ENCODE measurements around the gene NTNG1. TPM values are rescaled to one million over a fixed set of nuclear protein-coding genes. Genes with fewer than 3 reads are reported as not detected.

NTNG1 gene
- total and polyA plus RNA-seq, 12 donors = 0.06 TPM; not detected in 11

- H3K27me3 ChIP-seq = no peaks in the 10 kb centered on the region
- H3K36me3 ChIP-seq = no peaks in the 10 kb centered on the region
- DNase-seq (no peak), ATAC-seq (no peak)
- H3K27ac ChIP-seq = no peak overlapping the region
- 78 to 86% methylated on average over 1 of the region's 1 CpG for WGBS, 2 donors
- intact Hi-C loops (cut with DNase I) = no loop called here
- no peak overlapping the region for H3K4me3 ChIP-seq
- TF ChIP-seq CTCF (IDR thresholded peaks at IDR 0.05) = no peak
- no peaks in the 10 kb centered on the region for H3K4me1 ChIP-seq
- no peaks in the 10 kb centered on the region for H3K9me3 ChIP-seq
These were observed 122.6 kb downstream of the NTNG1 start for GRCh38 chr1:107263291-107263915.

- no peak for ATAC-seq
- Histone ChIP-seq H3K4me3 (no peak overlapping the region), H3K27ac (no peak overlapping the region), H3K27me3 (no peaks in the 10 kb centered on the region), H3K9me3 (no peaks in the 10 kb centered on the region), H3K4me1 (no peaks in the 10 kb centered on the region), H3K36me3 (no peaks in the 10 kb centered on the region)
- WGBS, 2 donors = 76 to 78% methylated on average over 4 of the region's 4 CpGs
- TF ChIP-seq CTCF (IDR thresholded peaks at IDR 0.05) = no peak
- no peak for DNase-seq
- intact Hi-C loops (cut with DNase I) = no loop called here
These were observed 123.2 kb downstream of the NTNG1 start for GRCh38 chr1:107264007-107264406.

DNA sequence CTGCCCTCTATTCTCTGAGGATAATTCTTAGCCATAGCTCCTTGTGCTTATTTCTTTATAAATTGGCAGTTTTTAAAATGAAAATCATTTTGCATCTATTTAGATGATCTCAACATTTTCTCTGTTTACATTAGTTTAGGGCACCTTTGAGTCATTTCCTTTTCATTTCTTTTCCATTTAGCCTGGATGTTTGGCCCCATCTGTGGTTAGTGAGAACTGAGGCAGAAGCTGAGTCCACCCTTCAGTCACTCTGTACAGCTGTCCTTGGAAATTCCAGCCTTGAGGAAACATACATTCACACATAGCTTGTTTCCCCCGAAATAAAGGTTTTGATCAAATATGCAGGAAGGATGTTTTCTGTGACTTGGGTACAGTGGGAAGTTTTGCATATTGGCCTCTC is 123.7 kb downstream of the NTNG1 start:
- no peak for TF ChIP-seq CTCF (IDR thresholded peaks at IDR 0.05)
- 66 to 67% methylated on average over 1 of the region's 1 CpG for WGBS, 2 donors
- Histone ChIP-seq H3K27ac (no peak overlapping the region), H3K27me3 (no peaks in the 10 kb centered on the region), H3K9me3 (no peaks in the 10 kb centered on the region), H3K36me3 (no peaks in the 10 kb centered on the region), H3K4me1 (no peaks in the 10 kb centered on the region), H3K4me3 (no peak overlapping the region)
- ATAC-seq (no peak), DNase-seq (no peak)
- intact Hi-C loops (cut with DNase I) = no loop called here

DNA sequence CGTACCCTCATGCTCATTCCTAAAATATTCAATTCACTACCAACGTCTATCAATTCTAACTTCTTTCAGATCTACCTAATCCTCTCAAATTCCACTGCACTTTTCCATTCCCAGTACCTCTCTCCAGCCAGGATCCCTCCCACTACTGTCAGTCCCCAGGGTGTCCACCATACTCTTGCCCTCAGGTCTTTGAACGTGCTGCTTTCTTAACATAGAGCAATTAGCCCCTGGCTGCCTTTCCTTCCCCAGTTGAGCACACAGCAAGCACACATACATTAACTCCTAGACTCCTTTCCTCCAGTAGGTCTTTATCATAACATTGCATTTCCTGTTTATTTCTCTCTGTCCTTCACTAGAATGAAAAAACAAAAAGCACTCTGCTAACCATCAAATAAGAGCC is 126.7 kb downstream of the NTNG1 start:
- H3K27ac ChIP-seq = no peak overlapping the region
- intact Hi-C loops (cut with DNase I) = no loop called here
- no peak for ATAC-seq
- H3K4me3 ChIP-seq = no peak overlapping the region
- WGBS, 2 donors = 61 to 63% methylated on average over 3 of the region's 3 CpGs
- no peaks in the 10 kb centered on the region for H3K27me3 ChIP-seq
- DNase-seq = no peak
- no peaks in the 10 kb centered on the region for H3K36me3 ChIP-seq
- no peak for TF ChIP-seq CTCF (IDR thresholded peaks at IDR 0.05)
- no peaks in the 10 kb centered on the region for H3K9me3 ChIP-seq
- no peaks in the 10 kb centered on the region for H3K4me1 ChIP-seq
